ENCODE results near the gene DAW1. TPM values are rescaled to one million over a fixed set of nuclear protein-coding genes. Genes with fewer than 3 reads are reported as not detected.

Gene DAW1
- polyA plus RNA-seq, 1 of the 3 experiments (the other 2 are of a cell fraction) = 1.2 TPM

DNA sequence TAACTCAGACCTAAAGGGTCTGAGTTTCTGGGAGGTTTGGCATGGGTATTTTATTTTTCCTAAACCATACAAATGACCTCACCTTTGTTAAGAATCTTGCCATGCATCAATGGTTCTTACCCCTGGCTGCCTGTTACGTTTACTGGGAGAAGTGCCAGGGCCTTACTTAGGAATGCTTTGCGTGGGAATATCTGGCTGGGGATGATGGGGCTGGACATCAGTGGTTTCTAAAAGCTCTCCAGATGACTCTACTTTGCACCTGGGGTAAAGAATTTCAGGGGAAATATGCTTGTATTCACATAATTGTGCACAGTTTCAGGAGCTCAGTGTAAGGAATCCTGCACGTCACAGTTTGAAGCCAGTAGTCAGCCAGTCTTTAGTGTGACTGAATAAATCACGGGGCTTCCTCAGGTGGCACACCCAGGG is 18.2 kb upstream of the DAW1 start (continued):
- TF ChIP-seq, protein P1, sequence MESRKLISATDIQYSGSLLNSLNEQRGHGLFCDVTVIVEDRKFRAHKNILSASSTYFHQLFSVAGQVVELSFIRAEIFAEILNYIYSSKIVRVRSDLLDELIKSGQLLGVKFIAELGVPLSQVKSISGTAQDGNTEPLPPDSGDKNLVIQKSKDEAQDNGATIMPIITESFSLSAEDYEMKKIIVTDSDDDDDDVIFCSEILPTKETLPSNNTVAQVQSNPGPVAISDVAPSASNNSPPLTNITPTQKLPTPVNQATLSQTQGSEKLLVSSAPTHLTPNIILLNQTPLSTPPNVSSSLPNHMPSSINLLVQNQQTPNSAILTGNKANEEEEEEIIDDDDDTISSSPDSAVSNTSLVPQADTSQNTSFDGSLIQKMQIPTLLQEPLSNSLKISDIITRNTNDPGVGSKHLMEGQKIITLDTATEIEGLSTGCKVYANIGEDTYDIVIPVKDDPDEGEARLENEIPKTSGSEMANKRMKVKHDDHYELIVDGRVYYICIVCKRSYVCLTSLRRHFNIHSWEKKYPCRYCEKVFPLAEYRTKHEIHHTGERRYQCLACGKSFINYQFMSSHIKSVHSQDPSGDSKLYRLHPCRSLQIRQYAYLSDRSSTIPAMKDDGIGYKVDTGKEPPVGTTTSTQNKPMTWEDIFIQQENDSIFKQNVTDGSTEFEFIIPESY (IDR thresholded peaks at IDR 0.05; ENCODE audit: borderline replicate concordance, low read depth) = no peak
- TF ChIP-seq CHD2 (IDR thresholded peaks at IDR 0.05; ENCODE audit: low read length, partially characterized antibody) (no peak), JUND (IDR thresholded peaks at IDR 0.05) (peak; percentile 50), MEF2A (IDR thresholded peaks at IDR 0.05; ENCODE audit: borderline replicate concordance, low read depth) (peak; percentile 43; the same call in 1 of the 2 replicates)
- TF ChIP-seq, protein P2, sequence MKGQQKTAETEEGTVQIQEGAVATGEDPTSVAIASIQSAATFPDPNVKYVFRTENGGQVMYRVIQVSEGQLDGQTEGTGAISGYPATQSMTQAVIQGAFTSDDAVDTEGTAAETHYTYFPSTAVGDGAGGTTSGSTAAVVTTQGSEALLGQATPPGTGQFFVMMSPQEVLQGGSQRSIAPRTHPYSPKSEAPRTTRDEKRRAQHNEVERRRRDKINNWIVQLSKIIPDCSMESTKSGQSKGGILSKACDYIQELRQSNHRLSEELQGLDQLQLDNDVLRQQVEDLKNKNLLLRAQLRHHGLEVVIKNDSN (IDR thresholded peaks at IDR 0.05; ENCODE audit: borderline replicate concordance, low read depth) = no peak

DNA sequence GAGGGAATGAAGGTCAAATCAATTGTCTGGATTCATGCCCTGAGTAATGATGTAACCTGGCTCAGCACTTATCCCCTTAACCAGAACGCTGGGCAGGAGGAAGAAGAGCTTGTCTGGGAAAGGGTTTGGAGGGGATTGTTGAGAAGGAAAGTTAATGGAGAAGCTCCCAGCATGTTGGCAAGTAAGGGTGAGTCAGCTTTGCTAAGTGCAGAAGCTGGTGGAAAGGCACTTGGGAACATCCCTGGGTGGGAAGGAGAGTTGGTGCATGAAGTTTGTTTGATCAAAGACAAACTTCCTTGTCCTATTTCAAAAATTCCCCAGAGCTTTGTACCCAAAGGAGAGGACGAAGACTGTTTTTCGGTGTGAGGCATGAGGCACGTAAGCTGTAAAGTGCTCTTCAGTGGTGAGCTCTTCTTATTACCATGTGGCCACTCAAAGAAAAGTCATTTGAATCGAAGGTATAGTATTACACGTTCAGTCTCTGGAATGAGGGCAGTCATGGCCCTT is 17.6 kb upstream of the DAW1 start:
- Histone ChIP-seq H3K36me3 (replicated peaks in 1 of 2; ENCODE audit: control insufficient read depth in 1 of 2, insufficient read depth in 2 of 2, low read length in 1 of 2) (no peaks in the 10 kb centered on the region), H3K9ac (no peak overlapping the region), H3K27me3 (ENCODE audit: insufficient read depth) (no peaks in the 10 kb centered on the region), H3K27ac (ENCODE audit: low read depth in 2 of 2, low read length in 1 of 2) (peak overlapping the region in 1 of 2 experiments; percentile 60; a peak in 2 of 4 replicates), H3K9me2 (no peaks in the 10 kb centered on the region), H3K4me1 (ENCODE audit: control insufficient read depth in 1 of 2, insufficient read depth in 2 of 2, low read depth in 1 of 2, low read length in 1 of 2) (peaks cover 0 to 12% of the 10 kb centered on the region in 2 experiments; a peak in 1 of 4 replicates), H3K79me2 (ENCODE audit: insufficient read depth) (no peaks in the 10 kb centered on the region), H3K4me3 (ENCODE audit: low read depth in 2 of 2, low read length in 1 of 2) (no peak overlapping the region), H2AFZ (ENCODE audit: low read depth) (no peak overlapping the region; the same call in 1 of the 2 replicates), H3K9me3 (no peaks in the 10 kb centered on the region), H3K4me2 (peak overlapping the region; percentile 30; the same call in 1 of the 2 replicates), H4K20me1 (ENCODE audit: insufficient read depth) (no peaks in the 10 kb centered on the region), H3F3A (replicated peaks; ENCODE audit: insufficient read depth) (no peaks in the 10 kb centered on the region)
- ChIA-PET CTCF (interaction anchor here (1.1 to 1.6 kb wide), 3 partner anchors 8 to 36 kb away, joined by 3 to 4 read pairs (median 3); no protein-coding TSS in a partner anchor), POLR2A (interaction anchor here (0.7 kb wide), 1 partner anchor 9 kb away, joined by 3 read pairs; no protein-coding TSS in a partner anchor)
- WGBS (ENCODE audit: low lambda C conversion rate) = 42% methylated on average over 6 of the region's 6 CpGs
- no peak for DNase-seq
- peak; percentile 25; the same call in 1 of the 2 replicates for TF ChIP-seq FOSL2 (IDR thresholded peaks at IDR 0.05; ENCODE audit: borderline replicate concordance, low read depth)
- TF ChIP-seq, protein P3, sequence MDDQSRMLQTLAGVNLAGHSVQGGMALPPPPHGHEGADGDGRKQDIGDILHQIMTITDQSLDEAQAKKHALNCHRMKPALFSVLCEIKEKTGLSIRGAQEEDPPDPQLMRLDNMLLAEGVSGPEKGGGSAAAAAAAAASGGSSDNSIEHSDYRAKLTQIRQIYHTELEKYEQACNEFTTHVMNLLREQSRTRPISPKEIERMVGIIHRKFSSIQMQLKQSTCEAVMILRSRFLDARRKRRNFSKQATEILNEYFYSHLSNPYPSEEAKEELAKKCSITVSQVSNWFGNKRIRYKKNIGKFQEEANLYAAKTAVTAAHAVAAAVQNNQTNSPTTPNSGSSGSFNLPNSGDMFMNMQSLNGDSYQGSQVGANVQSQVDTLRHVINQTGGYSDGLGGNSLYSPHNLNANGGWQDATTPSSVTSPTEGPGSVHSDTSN (IDR thresholded peaks at IDR 0.05) = no peak

DNA sequence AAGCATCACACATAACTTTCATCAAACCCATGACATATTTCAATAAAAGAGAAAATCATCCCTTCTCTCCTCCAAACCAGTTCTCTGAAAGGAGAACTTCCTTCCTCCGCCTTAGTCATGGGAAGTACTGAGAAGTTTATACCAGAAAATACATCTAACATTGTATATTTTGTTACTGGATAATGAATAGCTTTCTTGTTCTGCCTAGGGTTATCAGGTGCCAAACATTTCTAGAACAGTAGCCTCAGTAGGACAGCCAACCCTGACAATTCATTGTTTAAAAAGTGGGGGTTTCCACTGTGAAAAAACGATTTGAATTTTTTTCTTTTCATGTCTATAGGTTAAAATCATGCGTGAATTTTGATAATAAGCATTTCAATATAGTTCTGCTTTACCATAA is 16.0 kb upstream of the DAW1 start:
- WGBS (ENCODE audit: low lambda C conversion rate) = 41% methylated on average over 3 of the region's 3 CpGs
- no peak overlapping the region for H2AFZ ChIP-seq (ENCODE audit: low read depth)
- TF ChIP-seq, protein P4, sequence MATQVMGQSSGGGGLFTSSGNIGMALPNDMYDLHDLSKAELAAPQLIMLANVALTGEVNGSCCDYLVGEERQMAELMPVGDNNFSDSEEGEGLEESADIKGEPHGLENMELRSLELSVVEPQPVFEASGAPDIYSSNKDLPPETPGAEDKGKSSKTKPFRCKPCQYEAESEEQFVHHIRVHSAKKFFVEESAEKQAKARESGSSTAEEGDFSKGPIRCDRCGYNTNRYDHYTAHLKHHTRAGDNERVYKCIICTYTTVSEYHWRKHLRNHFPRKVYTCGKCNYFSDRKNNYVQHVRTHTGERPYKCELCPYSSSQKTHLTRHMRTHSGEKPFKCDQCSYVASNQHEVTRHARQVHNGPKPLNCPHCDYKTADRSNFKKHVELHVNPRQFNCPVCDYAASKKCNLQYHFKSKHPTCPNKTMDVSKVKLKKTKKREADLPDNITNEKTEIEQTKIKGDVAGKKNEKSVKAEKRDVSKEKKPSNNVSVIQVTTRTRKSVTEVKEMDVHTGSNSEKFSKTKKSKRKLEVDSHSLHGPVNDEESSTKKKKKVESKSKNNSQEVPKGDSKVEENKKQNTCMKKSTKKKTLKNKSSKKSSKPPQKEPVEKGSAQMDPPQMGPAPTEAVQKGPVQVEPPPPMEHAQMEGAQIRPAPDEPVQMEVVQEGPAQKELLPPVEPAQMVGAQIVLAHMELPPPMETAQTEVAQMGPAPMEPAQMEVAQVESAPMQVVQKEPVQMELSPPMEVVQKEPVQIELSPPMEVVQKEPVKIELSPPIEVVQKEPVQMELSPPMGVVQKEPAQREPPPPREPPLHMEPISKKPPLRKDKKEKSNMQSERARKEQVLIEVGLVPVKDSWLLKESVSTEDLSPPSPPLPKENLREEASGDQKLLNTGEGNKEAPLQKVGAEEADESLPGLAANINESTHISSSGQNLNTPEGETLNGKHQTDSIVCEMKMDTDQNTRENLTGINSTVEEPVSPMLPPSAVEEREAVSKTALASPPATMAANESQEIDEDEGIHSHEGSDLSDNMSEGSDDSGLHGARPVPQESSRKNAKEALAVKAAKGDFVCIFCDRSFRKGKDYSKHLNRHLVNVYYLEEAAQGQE (IDR thresholded peaks at IDR 0.05; ENCODE audit: low read depth, low read length) = no peak
- TF ChIP-seq, protein P5, sequence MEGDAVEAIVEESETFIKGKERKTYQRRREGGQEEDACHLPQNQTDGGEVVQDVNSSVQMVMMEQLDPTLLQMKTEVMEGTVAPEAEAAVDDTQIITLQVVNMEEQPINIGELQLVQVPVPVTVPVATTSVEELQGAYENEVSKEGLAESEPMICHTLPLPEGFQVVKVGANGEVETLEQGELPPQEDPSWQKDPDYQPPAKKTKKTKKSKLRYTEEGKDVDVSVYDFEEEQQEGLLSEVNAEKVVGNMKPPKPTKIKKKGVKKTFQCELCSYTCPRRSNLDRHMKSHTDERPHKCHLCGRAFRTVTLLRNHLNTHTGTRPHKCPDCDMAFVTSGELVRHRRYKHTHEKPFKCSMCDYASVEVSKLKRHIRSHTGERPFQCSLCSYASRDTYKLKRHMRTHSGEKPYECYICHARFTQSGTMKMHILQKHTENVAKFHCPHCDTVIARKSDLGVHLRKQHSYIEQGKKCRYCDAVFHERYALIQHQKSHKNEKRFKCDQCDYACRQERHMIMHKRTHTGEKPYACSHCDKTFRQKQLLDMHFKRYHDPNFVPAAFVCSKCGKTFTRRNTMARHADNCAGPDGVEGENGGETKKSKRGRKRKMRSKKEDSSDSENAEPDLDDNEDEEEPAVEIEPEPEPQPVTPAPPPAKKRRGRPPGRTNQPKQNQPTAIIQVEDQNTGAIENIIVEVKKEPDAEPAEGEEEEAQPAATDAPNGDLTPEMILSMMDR (IDR thresholded peaks at IDR 0.05) = no peak
- TF ChIP-seq MXI1 (IDR thresholded peaks at IDR 0.05; ENCODE audit: low read depth, low read length) (no peak), FOXM1 (IDR thresholded peaks at IDR 0.05; ENCODE audit: low read depth) (no peak), MEF2A (IDR thresholded peaks at IDR 0.05; ENCODE audit: borderline replicate concordance, low read depth) (no peak), FOSL2 (IDR thresholded peaks at IDR 0.05; ENCODE audit: borderline replicate concordance, low read depth) (no peak)
- TF ChIP-seq, protein P2 (IDR thresholded peaks at IDR 0.05; ENCODE audit: borderline replicate concordance, low read depth) = no peak
- TF ChIP-seq, protein P6, sequence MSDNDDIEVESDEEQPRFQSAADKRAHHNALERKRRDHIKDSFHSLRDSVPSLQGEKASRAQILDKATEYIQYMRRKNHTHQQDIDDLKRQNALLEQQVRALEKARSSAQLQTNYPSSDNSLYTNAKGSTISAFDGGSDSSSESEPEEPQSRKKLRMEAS (IDR thresholded peaks at IDR 0.05; ENCODE audit: low read depth) = no peak

More for the DNA sequence above, 16.0 kb upstream of the DAW1 start:
- H3K27me3 ChIP-seq (ENCODE audit: insufficient read depth) = no peaks in the 10 kb centered on the region
- no peaks in the 10 kb centered on the region for H3K36me3 ChIP-seq (replicated peaks in 1 of 2; ENCODE audit: control insufficient read depth in 1 of 2, insufficient read depth in 2 of 2, low read length in 1 of 2)
- H3K9ac ChIP-seq = no peak overlapping the region
- H3K4me3 ChIP-seq (ENCODE audit: low read depth in 2 of 2, low read length in 1 of 2) = no peak overlapping the region
- H3F3A ChIP-seq (replicated peaks; ENCODE audit: insufficient read depth) = no peaks in the 10 kb centered on the region
- peaks cover 0 to 4% of the 10 kb centered on the region in 2 experiments; a peak in 1 of 4 replicates for H3K4me1 ChIP-seq (ENCODE audit: control insufficient read depth in 1 of 2, insufficient read depth in 2 of 2, low read depth in 1 of 2, low read length in 1 of 2)
- ChIA-PET CTCF (no interaction called here), POLR2A (no interaction called here)
- no peaks in the 10 kb centered on the region for H3K9me2 ChIP-seq
- H4K20me1 ChIP-seq (ENCODE audit: insufficient read depth) = no peaks in the 10 kb centered on the region
- no peak for DNase-seq
- H3K9me3 ChIP-seq = no peaks in the 10 kb centered on the region
- H3K4me2 ChIP-seq = no peak overlapping the region
- no peaks in the 10 kb centered on the region for H3K79me2 ChIP-seq (ENCODE audit: insufficient read depth)
- no peak overlapping the region for H3K27ac ChIP-seq (ENCODE audit: low read depth in 2 of 2, low read length in 1 of 2)

Data from SK-N-SH (cell line).